GM19452 (cell line): Measurements from ENCODE around the gene SHPK.
A peak's percentile ranks its signal among the peaks of the same experiment; 100 is the strongest.

Experiments used
- ATAC-seq: cut with Tn5 transposase; IDR thresholded peaks from one replicate; pipeline ENCODE4 v1.9.1; 2021; ENCODE audit not compliant: unreplicated experiment

Gene SHPK

GRCh38 chr17:3660311-3660891, 24.4 kb upstream of the SHPK start:
- ATAC-seq: no peak

- no peak for ATAC-seq
These were observed 23.6 kb upstream of the SHPK start for GRCh38 chr17:3659541-3660111.

- no peak for ATAC-seq
These were observed 22.9 kb upstream of the SHPK start for GRCh38 chr17:3658784-3659449.

- no peak for ATAC-seq
These were observed 22.1 kb upstream of the SHPK start for GRCh38 chr17:3657874-3658783.

- ATAC-seq: no peak
These were observed 21.5 kb upstream of the SHPK start for GRCh38 chr17:3657588-3657869.

GRCh38 chr17:3656755-3657587, 20.9 kb upstream of the SHPK start:
- no peak for ATAC-seq

- ATAC-seq: no peak
These were observed 20.3 kb upstream of the SHPK start for GRCh38 chr17:3656353-3656752.

- no peak for ATAC-seq
These were observed 19.7 kb upstream of the SHPK start for GRCh38 chr17:3655766-3656165.

GRCh38 chr17:3647769-3648555, 11.9 kb upstream of the SHPK start:
- ATAC-seq: no peak

GRCh38 chr17:3647251-3647650, 11.2 kb upstream of the SHPK start:
- ATAC-seq: no peak

- ATAC-seq: no peak
These were observed 9.3 kb upstream of the SHPK start for GRCh38 chr17:3645310-3645709.

- no peak for ATAC-seq
These were observed 7.9 kb upstream of the SHPK start for GRCh38 chr17:3643889-3644349.

- ATAC-seq: no peak
These were observed 5.9 kb upstream of the SHPK start for GRCh38 chr17:3641717-3642486.

GRCh38 chr17:3641014-3641413, 5.0 kb upstream of the SHPK start:
- ATAC-seq: no peak

- no peak for ATAC-seq
These were observed 4.0 kb upstream of the SHPK start for GRCh38 chr17:3639981-3640596.

GRCh38 chr17:3636908-3637373, 891 bp upstream of the SHPK start:
- ATAC-seq: peak; percentile 13

GRCh38 chr17:3635474-3636153, 436 bp downstream of the SHPK start:
- ATAC-seq: peak; percentile 31

GRCh38 chr17:3632287-3632686, 3.8 kb downstream of the SHPK start:
- ATAC-seq: no peak
